Stimulated activated CD8-positive, alpha-beta memory T cell treated with anti-CD3 and anti-CD28 coated beads, Interleukin-7, amount 100 ng/mL, for 24 hours (primary cell): ENCODE data around the gene TMEM30A.
A peak's percentile ranks its signal among the peaks of the same experiment; 100 is the strongest.

Experiments used
- DNase-seq: peaks from one replicate; pipeline ENCODE4 v3.0.0-alpha.2; 2020; ENCODE audit warnings: low read depth

TMEM30A gene

GRCh38 chr6:75262716-75263400 lies 21.7 kb downstream of the TMEM30A start:
- no peak for DNase-seq

- DNase-seq = no peak
Measured at GRCh38 chr6:75261299-75261698, 23.3 kb downstream of the TMEM30A start.

GRCh38 chr6:75257343-75258087 lies 27.1 kb downstream of the TMEM30A start:
- no peak for DNase-seq

DNA sequence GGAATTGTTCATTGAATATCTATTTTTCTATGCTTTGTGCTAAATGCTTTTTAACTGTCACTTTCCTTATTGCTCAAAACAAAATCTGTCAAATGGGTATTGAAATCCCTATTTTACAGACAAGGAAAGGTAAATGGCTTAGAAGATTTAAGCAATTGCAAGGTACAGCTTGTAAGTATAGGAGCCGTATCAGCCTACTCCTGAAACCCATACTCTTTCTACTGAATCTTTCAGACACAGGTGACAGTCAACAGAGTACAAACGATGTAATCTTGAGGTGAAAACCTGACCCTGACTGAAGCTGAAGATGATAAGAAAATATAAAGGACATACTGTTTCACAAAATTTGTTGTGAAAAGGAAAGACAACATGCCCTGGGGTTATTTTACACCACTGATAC lies 34.0 kb downstream of the TMEM30A start:
- DNase-seq = no peak

- DNase-seq = no peak
Measured at GRCh38 chr6:75249837-75250236, 34.8 kb downstream of the TMEM30A start.

- DNase-seq = no peak
Measured at GRCh38 chr6:75246386-75246785, 38.2 kb downstream of the TMEM30A start.

DNA sequence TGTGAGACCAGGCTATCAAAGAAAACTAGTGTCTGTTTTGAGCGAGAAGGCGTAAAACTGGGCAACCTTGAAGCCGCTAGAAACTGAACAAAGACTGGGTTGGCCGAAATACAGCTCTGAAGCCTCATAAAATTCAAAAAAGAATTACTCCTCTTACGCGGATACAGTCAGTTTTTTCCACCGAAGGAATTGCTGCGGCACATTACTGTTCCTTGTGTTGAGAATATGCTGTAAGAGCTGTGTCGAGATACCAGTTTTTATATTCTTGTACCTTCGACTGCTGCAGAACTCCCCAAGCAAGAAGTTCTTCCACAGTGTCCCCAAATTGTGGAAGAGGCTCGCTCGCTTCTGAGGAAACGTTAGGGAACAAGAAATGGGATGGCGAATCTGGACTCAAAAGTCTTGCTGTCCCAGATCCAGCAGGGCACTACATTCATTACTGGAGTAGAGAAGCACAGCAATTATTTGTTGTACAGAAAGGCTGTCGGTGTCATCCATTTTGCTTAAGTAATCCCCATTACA lies 40.5 kb downstream of the TMEM30A start:
- no peak for DNase-seq

GRCh38 chr6:75243333-75244062 lies 41.1 kb downstream of the TMEM30A start, which contains the start of gene COX7A2:
TSS of gene COX7A2 (minus strand) at chr6:75243801. CDS start at chr6:75243734, 67 bp downstream.
- DNase-seq = peak; percentile 70

DNA sequence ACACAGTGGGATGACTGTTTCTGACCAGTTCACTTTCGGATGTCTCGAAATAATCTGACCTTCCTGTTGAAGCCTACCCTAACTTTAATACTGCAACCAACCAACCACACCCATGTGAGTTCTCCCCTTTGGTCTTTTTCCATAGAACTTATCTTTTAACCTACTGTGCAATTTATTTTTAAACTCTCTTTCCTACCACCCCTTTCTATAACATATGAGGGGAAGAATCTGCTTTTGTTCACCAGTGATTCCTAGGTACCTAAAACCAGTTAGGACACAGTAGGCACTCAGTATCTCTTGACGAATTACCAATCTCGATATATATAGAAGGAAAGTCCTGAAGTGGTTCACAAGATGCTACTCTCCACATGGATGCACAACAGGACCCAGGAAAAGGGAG lies 48.0 kb downstream of the TMEM30A start:
- DNase-seq = no peak

DNA sequence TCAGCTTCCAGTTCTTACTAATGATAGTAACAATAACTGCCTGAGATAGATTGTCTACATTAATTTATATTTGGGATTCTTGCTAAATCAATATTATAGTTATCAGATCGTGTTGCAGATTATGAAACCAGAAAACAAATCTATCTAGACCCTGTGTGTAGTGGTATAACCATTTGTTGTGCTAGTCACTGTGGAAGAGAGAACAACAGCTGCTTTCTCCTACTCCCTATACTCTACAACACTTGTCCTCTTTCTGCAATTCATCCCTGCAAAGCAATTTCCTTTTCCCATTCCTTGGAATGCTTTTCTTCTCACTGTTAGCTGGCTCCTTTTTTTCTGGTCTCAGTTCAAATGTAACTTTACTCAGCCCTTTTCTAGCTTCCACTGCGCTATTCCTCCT lies 49.3 kb downstream of the TMEM30A start:
- no peak for DNase-seq

DNA sequence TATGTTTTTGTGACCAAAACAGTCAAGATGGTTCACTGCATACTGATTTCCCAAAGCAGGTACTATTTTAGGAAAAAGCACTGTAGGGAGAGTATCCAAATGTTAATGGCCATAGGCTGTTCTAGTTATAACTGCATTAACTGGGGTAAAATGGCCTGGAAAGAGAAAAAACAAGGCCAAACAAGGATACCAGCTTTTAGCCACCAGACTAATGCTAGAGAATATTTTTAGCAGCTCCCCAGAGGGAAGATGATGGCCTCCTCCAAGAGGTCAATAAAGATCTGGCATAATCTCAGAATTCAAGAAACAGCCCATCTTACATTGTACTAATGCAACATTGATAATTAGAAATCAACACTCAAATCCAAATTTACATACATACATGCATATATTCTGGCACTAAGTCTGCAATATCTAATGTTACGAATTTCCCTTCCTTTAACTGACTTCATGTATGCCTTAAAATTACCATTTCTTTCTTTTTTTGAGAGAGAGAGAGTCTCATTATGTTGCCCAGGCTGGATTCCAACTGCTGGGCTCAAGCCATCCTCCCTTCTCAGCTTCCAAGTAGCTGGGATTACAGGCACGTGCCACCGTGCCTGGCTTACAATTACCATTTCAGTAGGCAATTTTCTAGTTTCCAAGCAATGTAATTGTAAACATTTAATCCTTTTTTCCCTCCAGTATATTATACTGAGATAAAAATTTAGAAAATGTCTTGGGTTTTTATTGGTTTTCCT lies 50.3 kb downstream of the TMEM30A start:
- no peak for DNase-seq

DNA sequence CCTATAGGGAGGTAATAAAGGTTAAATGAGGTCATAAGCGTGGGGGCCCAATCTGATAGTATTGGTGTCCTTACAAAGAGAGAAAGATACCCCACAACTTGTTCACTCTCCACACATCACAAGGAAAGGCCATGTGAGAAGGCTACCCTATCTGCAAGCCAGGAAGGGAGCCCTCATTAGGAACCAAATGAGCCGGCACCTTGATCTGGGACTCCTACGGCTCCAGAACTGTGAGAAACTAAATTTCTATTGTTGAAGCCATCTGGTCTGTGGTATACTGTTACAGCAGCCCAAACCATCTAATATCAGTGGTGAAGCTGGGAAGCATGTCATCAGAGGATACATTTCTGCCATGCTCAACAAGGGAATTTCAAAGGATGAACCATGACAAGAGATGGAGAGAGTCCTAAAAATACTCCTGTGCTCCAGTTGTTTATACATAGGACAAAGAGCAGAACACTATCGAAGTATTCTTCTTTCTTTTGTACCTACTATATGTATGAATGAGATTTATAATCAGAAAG lies 51.4 kb downstream of the TMEM30A start:
- no peak for DNase-seq

- DNase-seq = no peak
Measured at GRCh38 chr6:75230484-75231325, 53.9 kb downstream of the TMEM30A start.

DNA sequence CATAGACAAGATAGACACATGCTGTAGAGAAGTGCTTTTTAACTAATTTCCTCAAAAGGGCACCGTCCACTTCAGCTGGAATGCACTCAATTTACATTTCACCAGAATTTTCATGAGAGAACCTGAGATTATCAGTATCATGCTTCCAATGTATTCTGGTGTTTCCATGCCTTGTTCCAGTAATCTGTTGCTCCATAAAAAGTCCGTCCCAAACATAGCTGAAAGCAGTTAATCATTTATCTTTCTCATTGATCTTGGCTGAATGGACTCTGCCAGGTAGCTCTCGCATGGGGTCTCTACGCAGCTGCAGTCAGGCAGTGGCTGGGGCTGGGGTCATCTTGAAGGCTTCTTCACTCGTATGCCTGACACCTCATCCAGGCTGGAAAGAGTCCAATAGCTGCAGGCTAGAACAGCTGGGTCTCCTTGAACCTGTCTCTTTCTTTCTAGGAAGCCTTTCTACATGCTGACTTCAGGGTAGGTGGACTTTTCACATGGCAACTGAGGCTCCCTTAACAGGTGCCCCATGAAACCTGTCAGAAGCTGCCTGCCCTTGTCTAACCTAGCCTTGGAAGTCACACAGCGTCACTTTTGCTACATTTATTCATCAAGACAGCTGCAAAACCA lies 60.2 kb downstream of the TMEM30A start:
- no peak for DNase-seq

DNA sequence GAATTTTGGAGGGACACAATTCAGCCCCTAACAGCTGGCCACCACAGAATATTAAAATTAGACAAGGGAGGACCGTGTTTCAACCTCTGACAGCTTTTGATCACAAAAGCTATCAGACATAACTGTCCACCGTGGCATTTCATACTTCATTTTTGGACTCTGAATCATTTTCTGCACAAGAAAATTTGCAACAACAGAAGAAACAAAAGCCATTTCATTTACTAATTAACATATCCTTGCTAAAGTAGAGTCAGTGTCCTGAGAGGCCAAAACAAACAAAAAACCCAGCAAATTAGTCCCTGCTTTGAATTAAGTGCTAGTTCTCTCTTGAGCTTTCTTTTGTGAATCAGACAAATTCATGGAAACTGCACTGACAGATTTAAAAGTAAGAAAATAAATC lies 61.2 kb downstream of the TMEM30A start:
- no peak for DNase-seq

- no peak for DNase-seq
Measured at GRCh38 chr6:75222261-75222660, 62.3 kb downstream of the TMEM30A start.

DNA sequence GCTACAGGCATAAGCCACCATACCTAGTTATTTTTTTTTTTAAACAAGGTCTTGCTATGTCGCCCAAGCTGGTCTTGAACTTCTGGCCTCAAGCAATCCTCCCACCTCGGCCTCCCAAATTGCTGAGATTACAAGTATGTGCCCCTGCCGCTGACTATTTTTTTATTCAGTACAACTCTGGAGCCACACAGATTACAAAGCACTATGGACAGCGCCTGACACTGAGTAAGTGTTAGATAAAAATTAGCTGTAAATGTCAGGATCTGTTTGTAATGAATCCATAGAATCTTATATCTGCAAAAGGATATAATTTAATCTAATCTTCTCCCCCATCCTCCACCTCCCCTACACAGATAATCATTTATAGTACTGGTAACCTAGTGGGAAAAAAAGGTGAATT lies 63.5 kb downstream of the TMEM30A start:
- DNase-seq = no peak

DNA sequence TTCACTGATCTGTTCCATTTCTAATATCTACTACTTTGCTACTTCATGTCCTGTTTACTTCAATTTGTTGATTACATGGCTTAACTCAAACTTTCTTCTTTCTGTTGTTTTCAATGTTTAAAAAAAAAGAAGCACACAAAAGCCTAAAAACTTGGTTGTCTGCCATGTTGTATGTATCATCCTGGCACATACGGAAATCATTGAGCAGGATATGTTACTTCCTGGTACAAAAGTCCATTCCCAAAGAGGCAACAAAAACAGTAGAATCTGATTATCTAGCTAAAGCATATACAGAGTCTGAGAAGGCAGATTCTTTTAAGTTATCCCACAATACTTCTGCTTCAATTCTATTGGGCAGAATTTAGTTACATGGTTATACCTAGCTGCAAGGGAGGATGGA lies 64.2 kb downstream of the TMEM30A start:
- DNase-seq = no peak

DNA sequence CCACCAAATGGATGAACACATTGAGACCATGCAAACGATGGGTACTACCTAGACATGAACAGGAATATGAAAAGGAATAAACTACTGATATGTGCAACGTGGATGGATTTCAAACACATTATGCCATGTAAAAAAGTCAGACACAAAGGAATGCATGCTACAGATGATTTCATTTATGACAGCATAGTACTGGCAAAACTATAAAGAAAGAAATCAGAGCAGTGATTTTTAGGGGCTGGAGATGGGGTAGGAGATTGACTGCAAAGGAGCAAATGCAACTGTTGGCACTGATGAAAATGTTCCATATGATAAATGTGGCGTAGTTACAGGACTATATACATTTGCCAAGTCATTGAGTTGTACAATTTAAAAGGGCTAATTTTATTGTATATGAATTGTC lies 65.3 kb downstream of the TMEM30A start:
- no peak for DNase-seq

DNA sequence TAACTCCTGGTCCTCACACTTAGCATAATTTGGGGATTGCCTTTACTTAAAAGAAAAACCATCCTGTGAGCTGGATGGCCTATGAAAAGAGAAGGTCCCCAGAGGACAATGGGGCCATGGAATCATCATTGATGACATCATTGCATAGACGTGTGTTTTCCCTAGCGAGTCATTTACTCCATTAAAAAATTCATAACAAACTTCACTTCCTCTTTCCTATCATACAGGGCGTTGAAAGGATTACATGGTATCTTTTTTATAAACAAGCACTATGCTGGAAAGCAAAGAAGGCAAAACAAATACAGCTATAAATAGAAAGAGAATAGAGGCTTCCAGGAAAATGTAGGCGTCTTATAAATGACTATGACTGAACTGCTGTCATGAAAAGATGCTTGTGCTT lies 67.4 kb downstream of the TMEM30A start:
- DNase-seq = no peak
